Hepatocyte (in vitro differentiated cells): Measurements from ENCODE around the gene TBC1D8. TPM values are rescaled to one million over a fixed set of nuclear protein-coding genes. Genes with fewer than 3 reads are reported as not detected.
"Not testable (repeated sequence)": the region's sequence is repeated elsewhere in the genome, so short reads cannot be mapped to it uniquely, and the experiment has no call there.

Experiments
- DNase-seq: peaks from one replicate; pipeline ENCODE4 v3.0.0-alpha.2; 2016; ENCODE audit warnings: low spot score
- H2AFZ ChIP-seq: fragments of 200-600 bp; sonication (generic); 2 replicates; pipeline ENCODE4 v1.6.0; 2016; ENCODE audit warnings: antibody characterized with exemption, mild to moderate bottlenecking
- H3K27ac ChIP-seq: fragments of 200-600 bp; sonication (generic); 2 replicates; pipeline ENCODE4 v1.5.1; 2016; ENCODE audit warnings: mild to moderate bottlenecking
- H3K27me3 ChIP-seq: fragments of 200-600 bp; sonication (generic); 2 replicates; pipeline ENCODE4 v1.6.1; 2016
- H3K36me3 ChIP-seq: fragments of 200-600 bp; sonication (generic); replicated peaks from 2 replicates; pipeline ENCODE4 v1.5.1; 2016; ENCODE audit warnings: low read depth; ENCODE audit not compliant: insufficient read depth
- H3K4me1 ChIP-seq: fragments of 200-600 bp; sonication (generic); 2 replicates; pipeline ENCODE4 v1.5.1; 2016; ENCODE audit warnings: mild to moderate bottlenecking, moderate library complexity; ENCODE audit not compliant: insufficient read depth
- H3K4me2 ChIP-seq: fragments of 200-600 bp; sonication (generic); 2 replicates; pipeline ENCODE4 v1.6.0; 2016
- H3K4me3 ChIP-seq: fragments of 200-600 bp; sonication (generic); 2 replicates; pipeline ENCODE4 v1.5.1; 2016; ENCODE audit warnings: mild to moderate bottlenecking
- H3K79me2 ChIP-seq: fragments of 200-600 bp; sonication (generic); 2 replicates; pipeline ENCODE4 v1.6.0; 2017; ENCODE audit warnings: mild to moderate bottlenecking
- H3K9me2 ChIP-seq: fragments of 200-600 bp; sonication (generic); replicated peaks from 2 replicates; pipeline ENCODE4 v1.6.0; 2017; ENCODE audit warnings: mild to moderate bottlenecking; ENCODE audit not compliant: insufficient read depth
- H3K9me3 ChIP-seq: fragments of 200-600 bp; sonication (generic); 2 replicates; pipeline ENCODE4 v1.5.1; 2016; ENCODE audit warnings: low read depth, mild to moderate bottlenecking
- H4K20me1 ChIP-seq: fragments of 200-600 bp; sonication (generic); 2 replicates; pipeline ENCODE4 v1.6.0; 2016; ENCODE audit warnings: mild to moderate bottlenecking; ENCODE audit not compliant: insufficient read depth, poor library complexity, severe bottlenecking
- EZH2 ChIP-seq: fragments of 200-600 bp; sonication (generic); IDR thresholded peaks from 2 replicates; pipeline ENCODE4 v1.6.1; 2016; ENCODE audit warnings: antibody characterized with exemption, mild to moderate bottlenecking, borderline replicate concordance
- EZH2phosphoT487 ChIP-seq: fragments of 200-600 bp; sonication (generic); IDR thresholded peaks from one replicate; pipeline ENCODE4 v1.6.1; 2018; ENCODE audit warnings: antibody characterized with exemption, mild to moderate bottlenecking, low read depth, moderate library complexity; ENCODE audit not compliant: unreplicated experiment, severe bottlenecking
- WGBS: methylation state at CpG from one replicate; pipeline ENCODE4 v1.1.6; 2016; ENCODE audit warnings: low lambda C conversion rate; ENCODE audit errors: missing lambda C conversion rate; 5-methylcytosine and 5-hydroxymethylcytosine counted together
- polyA plus RNA-seq: library from polyadenylated mRNA; unstranded; fragments of >200 nt; fragmentation: Nextera tagmentation; extraction: Ambion mirVana; gene quantifications from 2 replicates; pipeline ENCODE4 v1.2.1, GENCODE V29; 2016
- total RNA-seq: library from RNA; depleted of rRNA; stranded (reverse); fragments of >200 nt; gene quantifications from 2 replicates; pipeline ENCODE4 v1.2.3, GENCODE V29; 2014
- TF ChIP-seq, protein P1 (sequence below): fragments of 200-600 bp; sonication (generic); IDR thresholded peaks from 2 replicates; pipeline ENCODE4 v1.5.1; 2016; ENCODE audit warnings: antibody characterized with exemption, mild to moderate bottlenecking; ENCODE audit not compliant: poor library complexity

Gene TBC1D8
- total and polyA plus RNA-seq, 2 experiments from 2014 or later: 10.1 to 15.8 TPM

- TF ChIP-seq, protein P1, sequence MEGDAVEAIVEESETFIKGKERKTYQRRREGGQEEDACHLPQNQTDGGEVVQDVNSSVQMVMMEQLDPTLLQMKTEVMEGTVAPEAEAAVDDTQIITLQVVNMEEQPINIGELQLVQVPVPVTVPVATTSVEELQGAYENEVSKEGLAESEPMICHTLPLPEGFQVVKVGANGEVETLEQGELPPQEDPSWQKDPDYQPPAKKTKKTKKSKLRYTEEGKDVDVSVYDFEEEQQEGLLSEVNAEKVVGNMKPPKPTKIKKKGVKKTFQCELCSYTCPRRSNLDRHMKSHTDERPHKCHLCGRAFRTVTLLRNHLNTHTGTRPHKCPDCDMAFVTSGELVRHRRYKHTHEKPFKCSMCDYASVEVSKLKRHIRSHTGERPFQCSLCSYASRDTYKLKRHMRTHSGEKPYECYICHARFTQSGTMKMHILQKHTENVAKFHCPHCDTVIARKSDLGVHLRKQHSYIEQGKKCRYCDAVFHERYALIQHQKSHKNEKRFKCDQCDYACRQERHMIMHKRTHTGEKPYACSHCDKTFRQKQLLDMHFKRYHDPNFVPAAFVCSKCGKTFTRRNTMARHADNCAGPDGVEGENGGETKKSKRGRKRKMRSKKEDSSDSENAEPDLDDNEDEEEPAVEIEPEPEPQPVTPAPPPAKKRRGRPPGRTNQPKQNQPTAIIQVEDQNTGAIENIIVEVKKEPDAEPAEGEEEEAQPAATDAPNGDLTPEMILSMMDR: no peak
- no peak for TF ChIP-seq EZH2
- TF ChIP-seq EZH2phosphoT487: no peak
- no peaks in the 10 kb centered on the region for H3K4me1 ChIP-seq
- no peaks in the 10 kb centered on the region for H4K20me1 ChIP-seq
- H3K27ac ChIP-seq: no peak overlapping the region
- no peaks in the 10 kb centered on the region for H3K27me3 ChIP-seq
- no peaks in the 10 kb centered on the region for H3K36me3 ChIP-seq
- H3K4me3 ChIP-seq: no peak overlapping the region
- no peak overlapping the region for H3K4me2 ChIP-seq
- no peak for DNase-seq
- no peaks in the 10 kb centered on the region for H3K79me2 ChIP-seq
- H3K9me2 ChIP-seq: no peaks in the 10 kb centered on the region
- H3K9me3 ChIP-seq: no peaks in the 10 kb centered on the region
- 96% methylated on average over 5 of the region's 5 CpGs for WGBS
- H2AFZ ChIP-seq: no peak overlapping the region
Observed at GRCh38 chr2:101052147-101052546, 99.0 kb downstream of the TBC1D8 start.

- H3K27ac ChIP-seq, DNase-seq, H3K36me3 ChIP-seq: not testable (repeated sequence)
Observed at GRCh38 chr2:101050886-101051285, 100.3 kb downstream of the TBC1D8 start.

GRCh38 chr2:101048756-101049155 lies 102.4 kb downstream of the TBC1D8 start:
- no peaks in the 10 kb centered on the region for H3K9me3 ChIP-seq
- no peak for TF ChIP-seq EZH2
- TF ChIP-seq EZH2phosphoT487: no peak
- TF ChIP-seq, protein P1: no peak
- no peak overlapping the region for H3K27ac ChIP-seq
- no peaks in the 10 kb centered on the region for H3K4me1 ChIP-seq
- H4K20me1 ChIP-seq: no peaks in the 10 kb centered on the region
- H3K36me3 ChIP-seq: no peaks in the 10 kb centered on the region
- H3K9me2 ChIP-seq: no peaks in the 10 kb centered on the region
- H3K4me2 ChIP-seq: no peak overlapping the region
- H3K27me3 ChIP-seq: no peaks in the 10 kb centered on the region
- WGBS: 83% methylated on average over 3 of the region's 3 CpGs
- H3K79me2 ChIP-seq: no peaks in the 10 kb centered on the region
- DNase-seq: no peak
- H2AFZ ChIP-seq: no peak overlapping the region
- no peak overlapping the region for H3K4me3 ChIP-seq

More at GRCh38 chr2:101050886-101051285, 100.3 kb downstream of the TBC1D8 start:
- H3K9me2 ChIP-seq, H3K27me3 ChIP-seq, H3K4me1 ChIP-seq, H3K4me3 ChIP-seq, H4K20me1 ChIP-seq, H2AFZ ChIP-seq, H3K9me3 ChIP-seq, H3K4me2 ChIP-seq, H3K79me2 ChIP-seq: not testable (repeated sequence)
- 97% methylated on average over 6 of the region's 6 CpGs for WGBS

GRCh38 chr2:101047774-101048173 lies 103.4 kb downstream of the TBC1D8 start:
- Histone ChIP-seq H4K20me1 (no peaks in the 10 kb centered on the region), H3K27me3 (no peaks in the 10 kb centered on the region), H3K27ac (no peak overlapping the region), H2AFZ (no peak overlapping the region), H3K9me3 (no peaks in the 10 kb centered on the region), H3K4me3 (no peak overlapping the region), H3K4me2 (no peak overlapping the region), H3K4me1 (no peaks in the 10 kb centered on the region), H3K36me3 (no peaks in the 10 kb centered on the region), H3K9me2 (no peaks in the 10 kb centered on the region), H3K79me2 (no peaks in the 10 kb centered on the region)
- TF ChIP-seq, protein P1: no peak
- no peak for TF ChIP-seq EZH2
- TF ChIP-seq EZH2phosphoT487: no peak
- DNase-seq: no peak
- WGBS: 83% methylated on average over 6 of the region's 6 CpGs
